ENCODE measurements around the gene LRMDA. TPM values are rescaled to one million over a fixed set of nuclear protein-coding genes. Genes with fewer than 3 reads are reported as not detected.

Gene LRMDA
- total RNA-seq, 1 donor from 2014 or later = 0.19 TPM

DNA sequence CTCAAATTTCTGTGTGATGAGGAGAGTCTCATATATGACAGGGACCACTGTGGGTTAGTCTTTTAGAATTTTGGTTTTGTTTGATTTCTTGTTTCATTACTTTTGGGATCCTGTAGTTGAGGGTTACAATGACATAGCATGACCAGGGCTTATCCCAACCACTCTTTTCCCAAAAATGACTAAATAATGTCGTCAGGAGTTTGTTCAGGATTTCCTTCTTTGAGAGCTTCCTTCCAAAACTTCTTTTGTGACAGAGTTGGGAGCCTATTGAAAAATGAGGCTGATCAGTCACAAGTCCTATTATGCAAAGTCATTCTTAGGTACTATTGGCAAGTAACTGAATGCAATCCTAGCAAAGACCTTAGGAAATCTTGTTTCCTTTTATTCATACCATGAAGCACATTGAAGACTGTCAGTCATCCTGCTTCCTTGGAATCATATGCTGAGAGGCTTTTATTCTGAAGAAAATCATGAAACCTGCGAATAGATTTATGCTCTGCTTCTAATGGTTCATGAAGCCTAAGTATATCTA lies 498.3 kb downstream of the LRMDA start:
- TF ChIP-seq, protein P1, sequence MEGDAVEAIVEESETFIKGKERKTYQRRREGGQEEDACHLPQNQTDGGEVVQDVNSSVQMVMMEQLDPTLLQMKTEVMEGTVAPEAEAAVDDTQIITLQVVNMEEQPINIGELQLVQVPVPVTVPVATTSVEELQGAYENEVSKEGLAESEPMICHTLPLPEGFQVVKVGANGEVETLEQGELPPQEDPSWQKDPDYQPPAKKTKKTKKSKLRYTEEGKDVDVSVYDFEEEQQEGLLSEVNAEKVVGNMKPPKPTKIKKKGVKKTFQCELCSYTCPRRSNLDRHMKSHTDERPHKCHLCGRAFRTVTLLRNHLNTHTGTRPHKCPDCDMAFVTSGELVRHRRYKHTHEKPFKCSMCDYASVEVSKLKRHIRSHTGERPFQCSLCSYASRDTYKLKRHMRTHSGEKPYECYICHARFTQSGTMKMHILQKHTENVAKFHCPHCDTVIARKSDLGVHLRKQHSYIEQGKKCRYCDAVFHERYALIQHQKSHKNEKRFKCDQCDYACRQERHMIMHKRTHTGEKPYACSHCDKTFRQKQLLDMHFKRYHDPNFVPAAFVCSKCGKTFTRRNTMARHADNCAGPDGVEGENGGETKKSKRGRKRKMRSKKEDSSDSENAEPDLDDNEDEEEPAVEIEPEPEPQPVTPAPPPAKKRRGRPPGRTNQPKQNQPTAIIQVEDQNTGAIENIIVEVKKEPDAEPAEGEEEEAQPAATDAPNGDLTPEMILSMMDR (IDR thresholded peaks at IDR 0.05) = no peak
- H3K4me1 Mint-ChIP-seq (ENCODE audit: unreplicated experiment) = no peaks in the 10 kb centered on the region
- peaks cover 61% of the 10 kb centered on the region for H3K27me3 Mint-ChIP-seq (ENCODE audit: unreplicated experiment)
- H3K27ac Mint-ChIP-seq (ENCODE audit: unreplicated experiment) = no peak overlapping the region
- no peak for DNase-seq (ENCODE audit: extremely low spot score, unreplicated experiment)
- H3K4me3 Mint-ChIP-seq (ENCODE audit: unreplicated experiment) = no peak overlapping the region
- H3K9me3 Mint-ChIP-seq (ENCODE audit: unreplicated experiment) = no peaks in the 10 kb centered on the region
- no peaks in the 10 kb centered on the region for H3K36me3 Mint-ChIP-seq (ENCODE audit: unreplicated experiment)

DNA sequence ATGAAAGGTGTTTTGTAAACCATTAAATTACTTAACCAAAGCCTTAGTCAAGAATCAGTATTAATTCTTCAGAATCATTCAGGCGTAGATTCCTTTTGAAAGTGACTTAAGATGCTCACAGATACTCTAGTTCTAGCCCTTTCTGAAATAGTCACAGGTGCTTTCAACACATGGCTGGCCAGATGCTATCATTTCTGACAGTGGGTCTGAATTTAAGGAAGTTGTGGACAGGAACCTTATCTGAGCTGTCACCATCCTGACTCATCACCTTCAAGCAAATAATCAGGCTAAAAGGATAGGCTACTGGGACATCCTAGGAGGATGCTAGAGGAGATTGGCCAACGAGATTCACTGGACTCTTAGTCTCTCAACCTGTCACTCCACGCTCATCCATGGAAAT lies 501.5 kb downstream of the LRMDA start:
- H3K9me3 Mint-ChIP-seq (ENCODE audit: unreplicated experiment) = no peaks in the 10 kb centered on the region
- H3K27ac Mint-ChIP-seq (ENCODE audit: unreplicated experiment) = no peak overlapping the region
- H3K4me3 Mint-ChIP-seq (ENCODE audit: unreplicated experiment) = no peak overlapping the region
- no peaks in the 10 kb centered on the region for H3K4me1 Mint-ChIP-seq (ENCODE audit: unreplicated experiment)
- no peaks in the 10 kb centered on the region for H3K36me3 Mint-ChIP-seq (ENCODE audit: unreplicated experiment)
- DNase-seq (ENCODE audit: extremely low spot score, unreplicated experiment) = no peak
- TF ChIP-seq, protein P1 (IDR thresholded peaks at IDR 0.05) = no peak
- peaks cover 77% of the 10 kb centered on the region for H3K27me3 Mint-ChIP-seq (ENCODE audit: unreplicated experiment)

DNA sequence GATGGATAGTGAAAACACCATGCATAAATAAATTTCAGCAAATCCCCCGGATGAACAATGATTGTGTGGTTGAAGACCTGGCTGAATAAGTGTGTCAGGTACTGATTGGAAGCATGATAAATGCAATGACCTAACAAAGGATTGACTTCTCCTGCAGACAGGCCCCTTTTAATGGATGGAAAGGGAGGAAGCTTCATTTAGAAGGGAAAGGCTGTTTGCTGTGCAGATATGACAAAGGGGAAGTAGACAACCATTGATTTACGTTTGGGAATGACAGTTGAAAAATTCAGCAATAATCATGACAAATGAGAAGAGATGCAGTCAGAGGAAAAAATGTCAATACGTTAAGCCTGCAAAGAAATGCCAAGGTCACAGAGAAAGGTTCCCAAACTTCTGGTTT lies 503.8 kb downstream of the LRMDA start:
- no peak overlapping the region for H3K4me3 Mint-ChIP-seq (ENCODE audit: unreplicated experiment)
- no peaks in the 10 kb centered on the region for H3K36me3 Mint-ChIP-seq (ENCODE audit: unreplicated experiment)
- no peaks in the 10 kb centered on the region for H3K9me3 Mint-ChIP-seq (ENCODE audit: unreplicated experiment)
- TF ChIP-seq, protein P1 (IDR thresholded peaks at IDR 0.05) = no peak
- H3K4me1 Mint-ChIP-seq (ENCODE audit: unreplicated experiment) = no peaks in the 10 kb centered on the region
- H3K27ac Mint-ChIP-seq (ENCODE audit: unreplicated experiment) = no peak overlapping the region
- peaks cover 81% of the 10 kb centered on the region for H3K27me3 Mint-ChIP-seq (ENCODE audit: unreplicated experiment)
- DNase-seq (ENCODE audit: extremely low spot score, unreplicated experiment) = no peak

DNA sequence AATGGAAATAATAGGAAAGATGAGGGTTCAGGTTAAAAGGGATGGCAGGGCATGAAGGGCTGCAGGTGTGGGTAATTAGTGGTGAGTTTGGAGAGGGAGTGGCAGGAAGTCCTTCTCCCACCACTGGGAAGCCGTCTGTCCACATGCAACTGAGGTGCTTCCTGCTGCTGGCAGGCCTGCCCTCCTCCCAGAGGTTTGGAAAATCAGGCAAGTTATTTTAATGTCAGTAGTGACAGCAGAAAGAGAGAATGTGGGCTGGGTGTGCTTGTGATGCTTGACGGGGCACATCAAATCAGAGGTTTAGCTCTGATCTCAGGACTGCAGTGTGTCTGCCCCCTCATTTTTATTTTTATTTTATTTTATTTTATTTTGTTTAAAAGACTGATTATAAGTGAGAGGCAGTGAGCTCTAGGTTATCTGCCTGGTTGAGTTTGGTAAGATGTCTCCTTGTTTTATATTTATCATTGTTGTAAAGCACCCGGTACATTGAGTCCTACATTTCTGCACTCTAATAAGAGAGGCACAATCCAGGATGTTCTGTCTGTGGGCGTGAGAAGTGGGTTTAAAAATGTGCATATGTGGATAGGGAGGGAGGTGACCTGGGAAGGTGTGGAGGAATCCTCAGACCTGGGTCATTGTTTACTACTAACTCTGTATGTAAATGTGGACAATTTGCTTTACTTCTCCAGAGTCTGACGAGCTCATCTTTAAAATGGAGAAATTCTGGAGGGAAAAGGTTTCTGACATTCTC lies 504.4 kb downstream of the LRMDA start:
- Mint-ChIP-seq H3K36me3 (ENCODE audit: unreplicated experiment) (no peaks in the 10 kb centered on the region), H3K4me1 (ENCODE audit: unreplicated experiment) (no peaks in the 10 kb centered on the region), H3K9me3 (ENCODE audit: unreplicated experiment) (no peaks in the 10 kb centered on the region), H3K27ac (ENCODE audit: unreplicated experiment) (no peak overlapping the region), H3K27me3 (ENCODE audit: unreplicated experiment) (peaks cover 81% of the 10 kb centered on the region), H3K4me3 (ENCODE audit: unreplicated experiment) (no peak overlapping the region)
- no peak for DNase-seq (ENCODE audit: extremely low spot score, unreplicated experiment)
- TF ChIP-seq, protein P1 (IDR thresholded peaks at IDR 0.05) = no peak

DNA sequence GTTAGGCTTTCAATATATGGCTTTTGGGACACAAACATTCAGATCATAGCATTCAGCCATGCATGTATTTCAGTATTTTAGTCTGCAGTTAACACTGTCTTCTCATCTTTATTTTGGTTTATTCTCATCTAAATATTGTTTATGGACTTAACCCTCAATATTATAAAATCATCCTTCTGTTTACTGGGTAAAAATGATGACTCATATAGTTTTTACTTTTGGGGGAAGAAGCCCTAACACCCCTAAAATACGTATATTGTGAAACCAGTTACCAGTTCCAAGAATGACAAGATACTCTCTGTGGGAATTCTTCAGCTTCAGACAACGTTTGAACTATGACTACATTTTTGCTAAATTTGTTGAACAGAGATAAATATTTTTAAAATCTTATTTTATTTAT lies 505.4 kb downstream of the LRMDA start:
- TF ChIP-seq, protein P1 (IDR thresholded peaks at IDR 0.05) = no peak
- H3K4me3 Mint-ChIP-seq (ENCODE audit: unreplicated experiment) = no peak overlapping the region
- no peaks in the 10 kb centered on the region for H3K36me3 Mint-ChIP-seq (ENCODE audit: unreplicated experiment)
- no peaks in the 10 kb centered on the region for H3K4me1 Mint-ChIP-seq (ENCODE audit: unreplicated experiment)
- H3K27ac Mint-ChIP-seq (ENCODE audit: unreplicated experiment) = no peak overlapping the region
- no peaks in the 10 kb centered on the region for H3K9me3 Mint-ChIP-seq (ENCODE audit: unreplicated experiment)
- no peak for DNase-seq (ENCODE audit: extremely low spot score, unreplicated experiment)
- peaks cover 81% of the 10 kb centered on the region for H3K27me3 Mint-ChIP-seq (ENCODE audit: unreplicated experiment)
